Hypothalamus (tissue), 51 donors: ENCODE data around the gene TSPEAR.
"Not testable (repeated sequence)": the region's sequence is repeated elsewhere in the genome, so short reads cannot be mapped to it uniquely, and the experiment has no call there.

ENCODE experiments used
- DNase-seq, 51 donors: peaks; one replicate each; lab custom pipeline; 2025; lab: John Stamatoyannopoulos, UW

TSPEAR gene

DNA sequence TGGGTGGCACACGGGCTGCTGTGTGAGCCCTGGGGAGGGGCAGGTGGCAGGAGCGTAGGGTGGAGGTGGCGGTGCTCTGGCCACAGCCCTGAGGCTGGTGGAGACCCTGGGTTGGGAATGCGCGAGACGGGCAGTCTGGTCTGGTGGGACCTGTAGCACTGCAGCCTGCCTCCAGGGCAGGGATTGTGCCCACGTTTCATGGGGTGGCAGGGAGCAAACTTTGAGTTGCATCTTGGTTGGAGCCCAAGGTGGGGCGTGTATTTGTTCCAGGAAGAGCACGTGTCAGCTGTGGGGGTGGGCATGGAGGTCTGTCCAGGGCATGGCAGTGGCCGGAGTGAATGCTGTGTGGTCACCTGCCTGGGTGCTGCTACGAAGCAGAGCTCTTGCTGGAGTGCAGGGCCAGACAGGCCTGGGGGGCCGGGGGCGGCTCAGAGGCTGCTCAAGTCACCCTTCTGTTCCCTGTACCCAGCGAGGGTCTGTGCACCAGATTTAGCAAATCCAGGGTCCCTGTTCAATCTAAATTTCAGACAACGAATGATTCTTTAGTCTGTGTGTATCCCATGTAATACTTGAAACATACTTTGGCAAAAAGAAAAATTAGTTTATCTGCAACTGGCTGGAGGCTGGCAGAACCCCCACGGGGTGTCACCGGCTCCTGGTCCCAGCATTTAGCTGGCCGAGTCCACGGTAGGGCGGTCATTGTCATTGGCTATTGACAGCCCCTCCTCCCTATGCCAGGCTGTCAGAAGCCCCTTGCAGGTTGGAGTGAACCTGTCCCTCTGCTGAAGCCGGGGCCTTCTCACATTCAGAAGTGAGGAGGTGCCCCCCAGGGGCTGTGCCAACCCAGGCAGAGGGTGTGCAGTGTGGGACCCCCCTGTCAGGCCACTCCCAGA lies 198.6 kb downstream of the TSPEAR start:
- no peak for DNase-seq

DNA sequence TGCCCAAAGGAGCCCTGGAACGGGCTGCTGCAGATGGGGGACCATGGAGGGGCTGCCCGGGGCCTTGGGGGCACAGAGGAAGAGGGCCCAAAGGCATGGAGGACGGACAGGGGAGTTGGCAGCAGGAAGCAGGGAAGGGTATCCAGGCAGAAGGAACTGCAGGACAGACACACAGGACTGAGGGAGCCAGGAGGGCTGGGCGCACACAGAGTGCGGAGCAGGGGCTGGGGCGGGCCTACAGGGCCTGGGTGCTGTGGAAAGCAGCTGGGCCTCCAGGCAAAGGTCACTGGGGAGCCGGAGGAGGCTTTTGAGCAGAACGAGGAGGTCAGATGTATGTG lies 199.5 kb downstream of the TSPEAR start:
- no peak for DNase-seq

- no peak for DNase-seq
These were observed 200.0 kb downstream of the TSPEAR start for GRCh38 chr21:44511219-44511937.

DNA sequence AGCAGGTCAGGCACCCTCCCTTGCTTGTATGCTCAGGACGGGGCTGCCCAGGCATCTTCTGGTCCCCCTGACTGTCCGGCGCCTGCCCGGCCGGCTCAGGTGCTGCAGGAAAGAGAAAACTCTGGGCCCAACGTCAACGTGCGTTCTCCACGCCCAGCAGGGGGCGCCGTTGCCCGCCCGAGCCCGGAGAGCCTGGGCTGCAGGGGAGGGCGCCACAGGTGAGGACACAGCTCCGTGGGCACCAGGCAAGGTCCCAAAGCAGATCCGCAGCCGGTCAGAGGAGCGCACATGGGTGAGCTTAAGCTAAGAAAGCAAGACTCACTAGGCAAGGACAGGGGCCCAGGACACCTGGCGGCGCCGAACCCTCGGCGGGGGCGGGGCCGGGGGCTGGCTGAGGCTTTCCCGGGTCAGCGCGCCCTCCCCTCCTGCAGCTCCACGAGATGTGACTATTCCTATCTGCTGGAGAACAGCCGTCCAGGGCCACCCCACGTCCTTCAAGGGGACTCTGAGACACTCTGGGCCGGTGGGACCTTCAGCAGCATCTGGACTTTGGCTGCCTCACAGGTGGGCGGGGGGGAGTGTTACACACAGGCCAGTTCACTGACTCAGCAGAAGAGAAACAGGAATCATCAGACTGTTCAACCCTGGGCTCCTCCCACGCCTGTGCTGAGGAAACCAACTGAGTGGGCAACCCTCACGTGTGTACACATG lies 200.7 kb downstream of the TSPEAR start:
- DNase-seq: peak in 5 of 51 donors; percentile 3 to 38 (median 11)

GRCh38 chr21:44510109-44510507 lies 201.3 kb downstream of the TSPEAR start:
- no peak for DNase-seq

DNA sequence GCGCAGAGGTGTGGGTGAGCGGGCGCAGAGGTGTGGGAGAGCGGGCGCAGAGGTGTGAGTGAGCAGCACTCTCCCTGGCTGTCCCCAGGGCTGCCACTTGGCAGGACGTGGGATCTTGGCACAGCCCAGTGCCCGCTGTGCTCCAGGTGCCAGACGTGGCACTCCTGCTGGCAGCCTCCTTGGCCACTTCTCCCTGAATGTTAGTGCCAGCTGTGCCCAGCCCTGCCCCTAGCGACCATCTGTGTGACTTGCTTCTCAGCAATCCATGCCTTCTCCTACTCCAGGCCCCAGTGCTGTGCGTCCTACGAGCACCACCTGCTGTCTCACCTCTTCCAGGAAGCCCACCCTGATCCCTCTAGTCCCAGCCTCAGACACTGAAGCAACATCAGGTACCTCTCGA lies 201.8 kb downstream of the TSPEAR start:
- peak in 6 of 51 donors; percentile 3 to 28 (median 16) for DNase-seq

- no peak for DNase-seq
These were observed 202.5 kb downstream of the TSPEAR start for GRCh38 chr21:44508711-44509445.

GRCh38 chr21:44508426-44508710 lies 203.0 kb downstream of the TSPEAR start:
- DNase-seq: no peak

- no peak for DNase-seq
These were observed 203.5 kb downstream of the TSPEAR start for GRCh38 chr21:44507673-44508425.

- DNase-seq: no peak
These were observed 204.8 kb downstream of the TSPEAR start for GRCh38 chr21:44506279-44507255.

- DNase-seq: no peak
These were observed 205.6 kb downstream of the TSPEAR start for GRCh38 chr21:44505673-44506278.

DNA sequence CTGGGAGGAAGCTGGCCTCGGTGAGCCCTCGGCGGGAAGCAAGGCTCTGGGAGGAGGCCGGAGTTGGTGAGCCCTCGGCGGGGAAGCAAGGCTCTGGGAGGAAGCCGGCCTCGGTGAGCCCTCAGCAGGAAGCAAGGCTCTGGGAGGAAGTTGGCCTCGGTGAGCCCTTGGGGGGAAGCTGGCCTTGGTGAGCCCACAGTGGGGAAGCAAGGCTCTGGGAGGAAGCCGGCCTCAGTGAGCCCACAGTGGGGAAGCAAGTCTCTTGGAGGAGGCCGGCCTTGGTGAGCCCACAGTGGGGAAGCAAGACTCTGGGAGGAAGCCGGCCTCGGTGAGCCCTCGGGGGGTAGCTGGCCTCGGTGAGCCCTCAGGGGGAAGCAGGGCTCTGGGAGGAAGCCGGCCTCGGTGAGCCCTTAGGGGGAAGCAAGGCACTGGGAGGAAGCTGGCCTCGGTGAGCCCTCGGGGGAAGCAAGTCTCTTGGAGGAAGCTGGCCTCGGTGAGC lies 207.4 kb downstream of the TSPEAR start:
- DNase-seq: peak in 1 of 51 donors; percentile 7

GRCh38 chr21:44503006-44503889 lies 208.1 kb downstream of the TSPEAR start:
- not testable (repeated sequence) for DNase-seq

- no peak for DNase-seq
These were observed 209.0 kb downstream of the TSPEAR start for GRCh38 chr21:44502171-44502958.

GRCh38 chr21:44500111-44500510 lies 211.3 kb downstream of the TSPEAR start:
- no peak for DNase-seq

GRCh38 chr21:44499631-44500030 lies 211.7 kb downstream of the TSPEAR start:
- no peak for DNase-seq

GRCh38 chr21:44499211-44499560 lies 212.2 kb downstream of the TSPEAR start:
- no peak for DNase-seq
